Measurements from ENCODE around the gene JMJD8. TPM values are rescaled to one million over a fixed set of nuclear protein-coding genes. Genes with fewer than 3 reads are reported as not detected.

The JMJD8 gene
- total RNA-seq, 1 donor from 2014 or later, result 52.2 TPM

DNA sequence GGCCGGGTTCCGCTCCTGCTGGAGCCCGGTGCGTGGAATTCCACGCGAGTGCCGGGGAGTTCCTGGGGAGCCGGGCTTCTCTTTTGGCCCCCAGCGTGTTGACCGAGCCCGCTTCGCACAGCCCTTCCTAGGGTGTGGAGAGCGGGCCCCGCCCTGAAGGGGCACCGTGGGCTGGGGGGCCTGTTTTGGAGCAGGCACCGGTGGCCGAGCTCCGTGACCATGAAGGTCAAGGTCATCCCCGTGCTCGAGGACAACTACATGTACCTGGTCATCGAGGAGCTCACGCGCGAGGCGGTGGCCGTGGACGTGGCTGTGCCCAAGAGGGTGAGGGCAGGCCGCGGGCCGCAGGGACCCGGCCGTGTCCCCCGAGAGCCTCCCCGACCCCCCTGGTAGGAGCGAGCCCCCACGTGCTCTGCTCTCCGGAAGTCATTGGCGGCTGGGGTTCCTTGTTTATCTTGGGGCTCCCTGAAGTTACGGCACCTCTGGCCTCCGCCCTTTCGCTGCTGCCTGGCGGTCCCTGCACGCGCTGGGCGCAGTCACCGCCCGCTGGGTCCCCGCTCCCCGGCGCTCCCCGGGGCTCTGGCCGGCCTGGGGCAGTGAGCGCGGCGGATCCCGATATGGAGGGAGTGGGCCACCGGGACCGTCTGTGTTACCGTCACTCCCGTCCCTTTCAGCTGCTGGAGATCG lies 43.3 kb upstream of the JMJD8 start:
- Mint-ChIP-seq H3K27ac (no peak overlapping the region), H3K9me3 (ENCODE audit: low read depth) (no peaks in the 10 kb centered on the region), H3K4me3 (ENCODE audit: low read depth) (no peak overlapping the region), H3K27me3 (peaks cover 15% of the 10 kb centered on the region), H3K36me3 (ENCODE audit: insufficient read depth) (no peaks in the 10 kb centered on the region), H3K4me1 (ENCODE audit: low read depth) (no peaks in the 10 kb centered on the region)
- no peak for DNase-seq (ENCODE audit: low spot score, unreplicated experiment)
- TF ChIP-seq, protein P1, sequence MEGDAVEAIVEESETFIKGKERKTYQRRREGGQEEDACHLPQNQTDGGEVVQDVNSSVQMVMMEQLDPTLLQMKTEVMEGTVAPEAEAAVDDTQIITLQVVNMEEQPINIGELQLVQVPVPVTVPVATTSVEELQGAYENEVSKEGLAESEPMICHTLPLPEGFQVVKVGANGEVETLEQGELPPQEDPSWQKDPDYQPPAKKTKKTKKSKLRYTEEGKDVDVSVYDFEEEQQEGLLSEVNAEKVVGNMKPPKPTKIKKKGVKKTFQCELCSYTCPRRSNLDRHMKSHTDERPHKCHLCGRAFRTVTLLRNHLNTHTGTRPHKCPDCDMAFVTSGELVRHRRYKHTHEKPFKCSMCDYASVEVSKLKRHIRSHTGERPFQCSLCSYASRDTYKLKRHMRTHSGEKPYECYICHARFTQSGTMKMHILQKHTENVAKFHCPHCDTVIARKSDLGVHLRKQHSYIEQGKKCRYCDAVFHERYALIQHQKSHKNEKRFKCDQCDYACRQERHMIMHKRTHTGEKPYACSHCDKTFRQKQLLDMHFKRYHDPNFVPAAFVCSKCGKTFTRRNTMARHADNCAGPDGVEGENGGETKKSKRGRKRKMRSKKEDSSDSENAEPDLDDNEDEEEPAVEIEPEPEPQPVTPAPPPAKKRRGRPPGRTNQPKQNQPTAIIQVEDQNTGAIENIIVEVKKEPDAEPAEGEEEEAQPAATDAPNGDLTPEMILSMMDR (IDR thresholded peaks at IDR 0.05; ENCODE audit: unreplicated experiment), result no peak

DNA sequence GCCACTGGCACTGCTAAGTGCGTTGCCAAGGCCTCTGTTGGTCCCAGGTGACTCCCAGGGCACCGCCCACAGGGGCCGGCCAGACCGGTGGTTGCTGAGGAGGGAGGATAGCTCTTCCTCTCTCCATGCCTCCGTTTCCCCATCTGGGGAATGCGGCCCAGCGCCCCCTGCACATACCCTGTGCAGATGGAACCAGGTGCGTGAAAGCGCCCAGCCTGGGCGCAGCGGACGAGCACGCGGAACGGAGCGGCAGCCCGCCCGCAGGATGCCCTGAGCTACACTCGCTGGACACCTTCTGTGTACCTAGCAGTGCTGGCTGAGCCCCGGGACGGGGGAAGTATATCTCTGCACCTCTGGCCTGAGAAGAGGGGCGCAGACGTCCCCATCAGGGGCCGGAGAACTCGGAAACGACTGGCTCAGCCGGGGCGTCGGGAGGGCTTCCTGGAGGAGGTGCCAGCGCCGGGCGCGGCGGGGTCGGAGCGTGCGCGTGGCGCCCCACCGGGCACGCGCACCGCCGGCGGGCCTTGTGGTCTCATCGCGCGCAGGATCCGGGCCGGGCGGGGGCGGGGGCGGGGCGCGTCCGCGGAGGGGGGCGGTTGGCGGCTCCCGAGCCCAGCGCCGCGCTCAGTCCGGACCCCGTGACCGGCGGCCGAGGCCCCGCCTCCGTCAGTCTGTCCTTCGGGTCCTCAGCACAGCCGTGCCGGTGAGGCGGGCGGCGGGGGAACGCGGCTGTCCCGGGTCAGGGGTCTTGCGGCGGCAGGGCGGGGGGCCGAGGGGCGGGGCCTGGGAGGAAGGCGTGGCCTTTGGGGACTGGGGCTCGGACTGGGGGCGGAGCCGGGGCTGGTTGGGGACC lies 42.5 kb upstream of the JMJD8 start, which contains the start of the genes CCDC78 and HAGHL:
CCDC78 (minus strand) TSS at position 6 of the 853 bp plus-strand sequence. CDS start 76 bp downstream, outside the sequence.
HAGHL (plus strand) TSS at position 669 of the 853 bp plus-strand sequence. CDS start 404 bp downstream, outside the sequence.
- Mint-ChIP-seq H3K36me3 (ENCODE audit: insufficient read depth) (no peaks in the 10 kb centered on the region), H3K9me3 (ENCODE audit: low read depth) (no peaks in the 10 kb centered on the region), H3K27ac (no peak within 1 kb of the TSS), H3K4me1 (ENCODE audit: low read depth) (no peaks in the 10 kb centered on the region), H3K4me3 (ENCODE audit: low read depth) (peak within 1 kb of the TSS; percentile 60), H3K27me3 (peaks cover 15% of the 10 kb centered on the region)
- TF ChIP-seq, protein P1 (IDR thresholded peaks at IDR 0.05; ENCODE audit: unreplicated experiment), result no peak
- no peak for DNase-seq (ENCODE audit: low spot score, unreplicated experiment)

DNA sequence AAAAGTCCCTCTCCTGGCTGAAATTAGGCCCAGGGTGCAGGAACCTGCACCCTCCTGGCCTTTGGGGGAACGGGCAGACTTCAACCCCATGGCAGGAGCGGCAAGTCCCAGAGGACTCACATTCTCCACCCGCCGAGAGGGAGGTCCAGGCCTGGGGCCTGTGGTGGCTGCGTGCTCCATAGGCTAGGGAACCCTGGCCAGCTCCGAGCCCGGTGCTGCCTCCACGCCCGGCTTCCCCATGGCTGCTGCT lies 42.0 kb upstream of the JMJD8 start:
- no peak overlapping the region for H3K4me3 Mint-ChIP-seq (ENCODE audit: low read depth)
- H3K4me1 Mint-ChIP-seq (ENCODE audit: low read depth), result no peaks in the 10 kb centered on the region
- H3K27me3 Mint-ChIP-seq, result peaks cover 15% of the 10 kb centered on the region
- H3K27ac Mint-ChIP-seq, result no peak overlapping the region
- H3K9me3 Mint-ChIP-seq (ENCODE audit: low read depth), result no peaks in the 10 kb centered on the region
- no peaks in the 10 kb centered on the region for H3K36me3 Mint-ChIP-seq (ENCODE audit: insufficient read depth)
- TF ChIP-seq, protein P1 (IDR thresholded peaks at IDR 0.05; ENCODE audit: unreplicated experiment), result no peak
- no peak for DNase-seq (ENCODE audit: low spot score, unreplicated experiment)

DNA sequence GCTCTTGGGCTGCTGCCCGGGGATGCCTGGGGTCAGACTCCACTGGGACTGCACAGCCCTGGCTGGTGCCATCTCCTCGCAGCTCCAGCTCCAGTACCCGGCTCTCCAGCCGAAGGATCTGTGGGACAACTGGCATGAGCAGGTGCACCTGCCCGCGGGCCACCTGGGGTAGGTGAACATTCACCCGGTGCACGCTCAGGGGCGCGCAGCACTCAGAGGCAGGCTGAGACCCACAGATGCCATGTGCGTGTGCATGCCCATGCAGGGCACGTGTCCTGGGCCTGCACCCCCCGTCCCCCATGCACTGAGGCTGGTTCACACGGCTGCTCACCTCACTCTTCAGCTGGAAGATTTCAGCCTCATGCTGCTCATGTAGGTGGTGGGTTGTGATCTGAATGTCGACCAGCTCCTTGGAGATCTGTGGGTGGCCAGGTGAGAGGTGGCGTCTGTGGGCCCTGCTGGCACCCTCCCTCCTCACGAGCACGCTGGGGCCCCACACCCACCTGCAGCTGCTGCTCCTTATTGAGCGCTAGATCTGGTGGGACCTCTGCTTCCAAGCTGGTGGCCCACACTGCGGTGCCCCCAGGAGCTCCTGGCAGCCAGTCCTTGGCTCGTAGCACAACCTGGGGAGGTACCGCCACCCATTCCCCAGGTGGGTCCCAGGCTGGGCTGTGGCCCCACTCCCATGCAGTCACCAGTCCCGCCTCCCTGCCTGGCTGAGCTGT lies 41.5 kb upstream of the JMJD8 start:
- no peaks in the 10 kb centered on the region for H3K36me3 Mint-ChIP-seq (ENCODE audit: insufficient read depth)
- no peak overlapping the region for H3K27ac Mint-ChIP-seq
- H3K4me1 Mint-ChIP-seq (ENCODE audit: low read depth), result no peaks in the 10 kb centered on the region

DNA sequence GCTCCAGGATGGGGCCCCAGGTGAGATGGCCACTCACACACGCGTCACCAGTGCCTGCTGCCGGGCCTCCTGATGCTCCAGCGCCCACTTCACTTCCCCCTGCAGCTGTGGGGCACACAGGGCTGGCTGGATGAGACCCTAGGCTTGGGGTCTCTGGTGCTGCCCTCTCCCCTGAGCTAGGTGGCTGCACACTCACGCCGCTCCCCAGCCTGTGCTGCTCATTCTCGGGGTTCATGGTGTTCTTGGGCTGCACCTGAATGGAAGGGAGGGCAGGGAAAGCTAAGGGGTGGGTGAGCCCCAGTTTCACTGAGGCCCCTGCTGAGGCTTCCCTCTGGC lies 40.9 kb upstream of the JMJD8 start:
- DNase-seq (ENCODE audit: low spot score, unreplicated experiment), result no peak
- Mint-ChIP-seq H3K27me3 (peaks cover 15% of the 10 kb centered on the region), H3K4me1 (ENCODE audit: low read depth) (peaks cover 4% of the 10 kb centered on the region), H3K27ac (no peak overlapping the region), H3K36me3 (ENCODE audit: insufficient read depth) (no peaks in the 10 kb centered on the region), H3K9me3 (ENCODE audit: low read depth) (no peaks in the 10 kb centered on the region), H3K4me3 (ENCODE audit: low read depth) (no peak overlapping the region)
- TF ChIP-seq, protein P1 (IDR thresholded peaks at IDR 0.05; ENCODE audit: unreplicated experiment), result no peak

More for the DNA sequence above, 41.5 kb upstream of the JMJD8 start:
- H3K9me3 Mint-ChIP-seq (ENCODE audit: low read depth), result no peaks in the 10 kb centered on the region
- peaks cover 15% of the 10 kb centered on the region for H3K27me3 Mint-ChIP-seq
- no peak for DNase-seq (ENCODE audit: low spot score, unreplicated experiment)
- H3K4me3 Mint-ChIP-seq (ENCODE audit: low read depth), result no peak overlapping the region
- TF ChIP-seq, protein P1 (IDR thresholded peaks at IDR 0.05; ENCODE audit: unreplicated experiment), result no peak

All from progenitor cell of endocrine pancreas (in vitro differentiated cells).